GM12892 (cell line): ENCODE data around the gene BCL11B.

ENCODE experiments used
- POLR2A ChIP-seq: IDR thresholded peaks from 2 replicates; pipeline ENCODE4 v1.6.1; 2011; ENCODE audit warnings: low read depth, low read length, control low read depth
- POLR2AphosphoS5 ChIP-seq: IDR thresholded peaks from 2 replicates; pipeline ENCODE4 v1.6.1; 2011; ENCODE audit warnings: low read depth, low read length, control low read depth

- TF ChIP-seq POLR2A (no peak), POLR2AphosphoS5 (no peak)
Observed at GRCh38 chr14:99158150-99158549, 113.8 kb downstream of the BCL11B start.
